ENCODE data around the gene C16orf54.

GRCh38 chr16:29694384-29695195 lies 51.2 kb downstream of the C16orf54 start:
- TF ChIP-seq CHD2 (IDR thresholded peaks at IDR 0.05; ENCODE audit: borderline replicate concordance, low read depth, low read length): no peak
- no peak for TF ChIP-seq TCF7 (IDR thresholded peaks at IDR 0.05; ENCODE audit: borderline replicate concordance)
- TF ChIP-seq CTCF (IDR thresholded peaks at IDR 0.05 in 2 of 3, conservative IDR thresholded peaks at IDR 0.05 in 1 of 3; ENCODE audit: control insufficient read depth in 2 of 3, extremely low read depth in 1 of 3, insufficient read depth in 1 of 3, low read depth in 3 of 3, low read length in 3 of 3): no peak
- no peak for TF ChIP-seq ETV6 (conservative IDR thresholded peaks at IDR 0.05 in 1 of 2, IDR thresholded peaks at IDR 0.05 in 1 of 2; ENCODE audit: borderline replicate concordance in 1 of 2, low read depth in 1 of 2)
- TF ChIP-seq CREB1 (IDR thresholded peaks at IDR 0.05; ENCODE audit: low read depth): no peak
- TF ChIP-seq ZZZ3 (IDR thresholded peaks at IDR 0.05; ENCODE audit: control insufficient read depth, insufficient read length, low read depth): no peak
- no peak for TF ChIP-seq ZNF274 (IDR thresholded peaks at IDR 0.05; ENCODE audit: insufficient read depth, insufficient read length)

Measured in GM12878 (cell line).